ENCODE results near the gene RSPO1. TPM values are rescaled to one million over a fixed set of nuclear protein-coding genes. Genes with fewer than 3 reads are reported as not detected.

RSPO1 gene
- 0.17 and 8.6 TPM in 2 replicates for total RNA-seq

GRCh38 chr1:37634244-37634991 is at the start of gene RSPO1:
TSS of gene RSPO1 (minus strand) at chr1:37634892. CDS start at chr1:37629661, 5,231 bp downstream.

GRCh38 chr1:37595440-37596181 is 39.1 kb downstream of the RSPO1 start, which contains the start of gene GNL2:
TSS of gene GNL2 (minus strand) at chr1:37595937. CDS start at chr1:37595822, 115 bp downstream.

Other genes with a start within 250 kb of the RSPO1 start
- 3.7 and 5.6 TPM in 2 replicates for gene ZC3H12A, start 160.3 kb downstream of the RSPO1 start, total RNA-seq
- 42.5 and 43.7 TPM in 2 replicates for gene MEAF6, start 120.1 kb downstream of the RSPO1 start, total RNA-seq
- gene SNIP1, start 80.6 kb downstream of the RSPO1 start, total RNA-seq, result 7.8 and 9.0 TPM in 2 replicates
- gene DNALI1, start 78.0 kb downstream of the RSPO1 start, total RNA-seq, result 2.9 and 5.5 TPM in 2 replicates
- gene GNL2, start 39.0 kb downstream of the RSPO1 start, total RNA-seq, result 21.9 and 27.4 TPM in 2 replicates
- gene CDCA8, start 57.6 kb upstream of the RSPO1 start, total RNA-seq, result 0.47 and 0.60 TPM in 2 replicates
- not detected in 2 replicates for gene EPHA10, start 130.2 kb upstream of the RSPO1 start, total RNA-seq
- 2.1 TPM in 1 of 2 replicates, not detected in the other for gene MANEAL, start 159.0 kb upstream of the RSPO1 start, total RNA-seq
- gene C1orf122, start 172.9 kb upstream of the RSPO1 start, total RNA-seq, result 93.2 and 201 TPM in 2 replicates
- 14.0 and 21.7 TPM in 2 replicates for gene YRDC, start 173.3 kb upstream of the RSPO1 start, total RNA-seq
- gene MTF1, start 224.7 kb upstream of the RSPO1 start, total RNA-seq, result 1.5 and 16.3 TPM in 2 replicates